ENCODE results near the gene RAPGEF1.

GRCh38 chr9:131734165-131734610, 5.7 kb downstream of the RAPGEF1 start:
- TF ChIP-seq CTCF (IDR thresholded peaks at IDR 0.05) (no peak), POLR2A (IDR thresholded peaks at IDR 0.05) (no peak)

Measured in uterus (tissue), 2 donors.